H1 (cell line): Measurements from ENCODE around the gene C20orf202. TPM values are rescaled to one million over a fixed set of nuclear protein-coding genes. Genes with fewer than 3 reads are reported as not detected.

Experiments used
- CTCF ChIA-PET: fragments of 300-600 bp; sonication (Branson Sonifier 250); formaldehyde crosslinking; loops from one replicate; lab custom pipeline; 2021; ENCODE audit not compliant: partially characterized antibody; lab: Charles Lee
- POLR2A ChIA-PET: fragments of 300-600 bp; sonication (Branson Sonifier 250); formaldehyde crosslinking; loops from one replicate; lab custom pipeline; 2021; ENCODE audit warnings: inconsistent platforms; ENCODE audit not compliant: partially characterized antibody; lab: Charles Lee
- DNase-seq, 2 experiments: peaks; one replicate each; pipeline versions ENCODE4 v3.0.0 to v3.0.0-alpha.2; 2010 to 2022; ENCODE audit warnings: low spot score in 2 of 2, low read depth in 1 of 2, mixed read lengths in 1 of 2
- FAIRE-seq: peaks from 2 replicates; lab custom pipeline; 2011; peaks lifted over from hg19 to GRCh38; lab: Jason Lieb, UNC
- H2AFZ ChIP-seq: 2 replicates; pipeline ENCODE4 v1.8.1; 2012; ENCODE audit warnings: low read length, inconsistent platforms
- H2AK5ac ChIP-seq: 2 replicates; pipeline ENCODE4 v1.6.1; 2013; ENCODE audit warnings: low read depth, low read length
- H2BK120ac ChIP-seq: replicated peaks from 2 replicates; pipeline ENCODE3; 2013; ENCODE audit warnings: low read depth, low read length, inconsistent platforms
- H2BK12ac ChIP-seq: 2 replicates; pipeline ENCODE4 v1.6.1; 2013; ENCODE audit warnings: low read depth, low read length
- H2BK15ac ChIP-seq: 2 replicates; pipeline ENCODE4 v1.6.1; 2013; ENCODE audit warnings: low read length
- H2BK20ac ChIP-seq: 2 replicates; pipeline ENCODE4 v1.6.1; 2013; ENCODE audit warnings: low read length
- H2BK5ac ChIP-seq: 2 replicates; pipeline ENCODE4 v1.6.1; 2013; ENCODE audit warnings: low read depth, low read length
- H3K14ac ChIP-seq: 2 replicates; pipeline ENCODE4 v1.6.1; 2013; ENCODE audit warnings: inconsistent platforms; ENCODE audit not compliant: insufficient read length
- H3K18ac ChIP-seq: 2 replicates; pipeline ENCODE4 v1.6.1; 2013; ENCODE audit warnings: low read length; ENCODE audit errors: extremely low read depth
- H3K23ac ChIP-seq: 2 replicates; pipeline ENCODE4 v1.6.1; 2013; ENCODE audit warnings: inconsistent platforms; ENCODE audit not compliant: insufficient read length
- H3K23me2 ChIP-seq: 2 replicates; pipeline ENCODE4 v1.6.1; 2013; ENCODE audit warnings: low read depth, low read length
- H3K27ac ChIP-seq: 2 replicates; pipeline ENCODE4 v1.6.1; 2011; ENCODE audit warnings: low read depth, low read length, inconsistent platforms
- H3K27me3 ChIP-seq, 4 experiments: replicated peaks in 1 of 4; 1 replicate in 1 of 4; 2 replicates in 3 of 4; pipeline versions ENCODE4 v1.6.1 to v1.8.1; 2011 to 2013; ENCODE audit warnings: low read length in 3 of 4, mild to moderate bottlenecking in 3 of 4, inconsistent platforms in 2 of 4, mixed read lengths in 2 of 4, moderate library complexity in 1 of 4; ENCODE audit not compliant: control insufficient read depth in 3 of 4, insufficient read depth in 3 of 4; ENCODE audit errors: extremely low read depth in 1 of 4
- H3K36me3 ChIP-seq, 4 experiments: 2 replicates each; pipeline versions ENCODE4 v1.6.1 to v1.8.1; 2011 to 2013; ENCODE audit warnings: mild to moderate bottlenecking in 4 of 4, low read length in 3 of 4, moderate library complexity in 2 of 4, control low read depth in 1 of 4, inconsistent platforms in 1 of 4; ENCODE audit not compliant: insufficient read depth in 4 of 4, control insufficient read depth in 2 of 4
- H3K4ac ChIP-seq: replicated peaks from 2 replicates; pipeline ENCODE3; 2013; ENCODE audit warnings: low read length, low read depth, mixed read lengths, inconsistent platforms; ENCODE audit not compliant: insufficient read length
- H3K4me1 ChIP-seq, 4 experiments: replicated peaks in 1 of 4; 1 replicate in 1 of 4; 2 replicates in 3 of 4; pipeline versions ENCODE4 v1.6.1 to v1.8.1; 2011 to 2013; ENCODE audit warnings: low read length in 3 of 4, inconsistent platforms in 2 of 4, mixed read lengths in 1 of 4; ENCODE audit not compliant: insufficient read depth in 4 of 4, control insufficient read depth in 3 of 4
- H3K4me2 ChIP-seq, 2 experiments: 2 replicates each; pipeline versions ENCODE4 v1.6.1 to v1.8.1; 2011 to 2013; ENCODE audit warnings: low read depth in 2 of 2, low read length in 2 of 2, control low read depth in 1 of 2, inconsistent platforms in 1 of 2, mild to moderate bottlenecking in 1 of 2; ENCODE audit not compliant: insufficient read depth in 1 of 2
- H3K4me3 ChIP-seq, 4 experiments: fragments of 200-600, 300-600 bp in 1 of 4; sonication (generic), shearing (Covaris generic), sonication (Bioruptor Twin) in 1 of 4; 2 replicates each; pipeline versions ENCODE4 v1.5.1 to v1.8.1; 2011 to 2016; ENCODE audit warnings: low read length in 4 of 4, low read depth in 3 of 4, control low read depth in 2 of 4, inconsistent platforms in 2 of 4, mild to moderate bottlenecking in 2 of 4, mixed read lengths in 1 of 4, moderate library complexity in 1 of 4; ENCODE audit not compliant: insufficient read depth in 2 of 4; ENCODE audit errors: extremely low read depth in 1 of 4
- H3K56ac ChIP-seq: replicated peaks from 2 replicates; pipeline ENCODE3; 2013; ENCODE audit warnings: low read depth, mild to moderate bottlenecking, mixed read lengths, low read length, inconsistent platforms; ENCODE audit not compliant: insufficient read length
- H3K79me1 ChIP-seq: 2 replicates; pipeline ENCODE4 v1.6.1; 2013; ENCODE audit warnings: low read depth, low read length, control low read depth
- H3K79me2 ChIP-seq, 2 experiments: 2 replicates each; pipeline versions ENCODE4 v1.6.1 to v1.8.1; 2012 to 2013; ENCODE audit warnings: low read length in 2 of 2, mild to moderate bottlenecking in 2 of 2, inconsistent platforms in 1 of 2; ENCODE audit not compliant: insufficient read depth in 2 of 2, control insufficient read depth in 1 of 2
- H3K9ac ChIP-seq, 4 experiments: replicated peaks in 1 of 4; 1 replicate in 1 of 4; 2 replicates in 3 of 4; pipeline versions ENCODE4 v1.6.1 to v1.8.1; 2011 to 2013; ENCODE audit warnings: low read depth in 3 of 4, low read length in 3 of 4, control low read depth in 2 of 4, mild to moderate bottlenecking in 2 of 4, moderate library complexity in 2 of 4, inconsistent platforms in 1 of 4; ENCODE audit errors: extremely low read depth in 1 of 4
- H3K9me3 ChIP-seq, 2 experiments: 2 replicates each; pipeline versions ENCODE4 v1.6.1 to v1.8.1; 2012 to 2013; ENCODE audit warnings: mild to moderate bottlenecking in 2 of 2, moderate library complexity in 2 of 2, control low read depth in 1 of 2, inconsistent platforms in 1 of 2, low read depth in 1 of 2, low read length in 1 of 2, mixed read lengths in 1 of 2; ENCODE audit not compliant: insufficient read depth in 2 of 2
- H4K20me1 ChIP-seq, 2 experiments: replicated peaks in 1 of 2; 2 replicates each; pipeline versions ENCODE3 to v1.8.1; 2011 to 2013; ENCODE audit warnings: inconsistent platforms in 2 of 2, low read length in 2 of 2, mild to moderate bottlenecking in 1 of 2; ENCODE audit not compliant: insufficient read depth in 2 of 2, control insufficient read depth in 1 of 2
- H4K5ac ChIP-seq: 2 replicates; pipeline ENCODE4 v1.6.1; 2013; ENCODE audit warnings: low read length, low read depth, mixed read lengths, inconsistent platforms; ENCODE audit not compliant: insufficient read length
- H4K8ac ChIP-seq: 2 replicates; pipeline ENCODE4 v1.8.0; 2013; ENCODE audit warnings: mild to moderate bottlenecking, moderate library complexity, low read length, inconsistent platforms; ENCODE audit not compliant: insufficient read depth; ENCODE audit errors: extremely low read depth
- H4K91ac ChIP-seq: replicated peaks from 2 replicates; pipeline ENCODE3; 2013; ENCODE audit warnings: low read length, mixed read lengths, inconsistent platforms; ENCODE audit not compliant: insufficient read length
- CEBPB ChIP-seq: IDR thresholded peaks from 2 replicates; pipeline ENCODE4 v1.6.1; 2012; ENCODE audit warnings: low read depth, low read length
- CHD1 ChIP-seq: IDR thresholded peaks from 2 replicates; pipeline ENCODE4 v1.6.1; 2012; ENCODE audit warnings: low read depth, low read length, improper control_type of control experiment
- CTBP2 ChIP-seq: IDR thresholded peaks from 2 replicates; pipeline ENCODE4 v1.7.0; 2011; ENCODE audit warnings: borderline replicate concordance, mild to moderate bottlenecking, moderate library complexity, mixed read lengths, low read length; ENCODE audit not compliant: insufficient read depth, insufficient read length
- EZH2 ChIP-seq: fragments of 200-600 bp; sonication (generic); IDR thresholded peaks from 2 replicates; pipeline ENCODE4 v1.7.1; 2012; ENCODE audit warnings: low read depth, mild to moderate bottlenecking, moderate library complexity, low read length, inconsistent platforms; ENCODE audit not compliant: severe bottlenecking
- HDAC2 ChIP-seq, 2 experiments: fragments of 300-600 bp in 1 of 2; sonication (generic) in 1 of 2; IDR thresholded peaks; 2 replicates each; pipeline ENCODE4 v1.6.1; 2011 to 2012; ENCODE audit warnings: low read depth in 2 of 2, low read length in 2 of 2, mild to moderate bottlenecking in 2 of 2, moderate library complexity in 2 of 2, borderline replicate concordance in 1 of 2, inconsistent platforms in 1 of 2
- HDAC6 ChIP-seq: IDR thresholded peaks from one replicate; pipeline ENCODE4 v1.7.1; 2012; ENCODE audit warnings: low read depth, mild to moderate bottlenecking, inconsistent platforms, low read length, moderate library complexity
- KDM4A ChIP-seq: IDR thresholded peaks from one replicate; pipeline ENCODE4 v1.7.1; 2012; ENCODE audit warnings: low read depth, mild to moderate bottlenecking, moderate library complexity, low read length, inconsistent platforms; ENCODE audit not compliant: severe bottlenecking
- MAFK ChIP-seq: IDR thresholded peaks from 2 replicates; pipeline ENCODE4 v1.6.1; 2012; ENCODE audit warnings: low read depth, mild to moderate bottlenecking, improper control_type of control experiment, low read length
- RNF2 ChIP-seq: fragments of 200-900, 300-1000 bp; sonication (generic); IDR thresholded peaks from 2 replicates; pipeline ENCODE4 v1.7.1; 2016; ENCODE audit warnings: borderline replicate concordance, low read depth, mild to moderate bottlenecking, antibody characterized with exemption, low read length; ENCODE audit not compliant: poor library complexity, severe bottlenecking; ENCODE audit errors: missing control alignments
- TCF12 ChIP-seq: IDR thresholded peaks from 2 replicates; pipeline ENCODE4 v1.6.1; 2011; ENCODE audit warnings: low read depth, mild to moderate bottlenecking, low read length
- YY1 ChIP-seq: IDR thresholded peaks from 2 replicates; pipeline ENCODE4 v1.6.1; 2011; ENCODE audit warnings: low read depth, mild to moderate bottlenecking, low read length
- WGBS, 2 experiments: shearing (Covaris generic) in 1 of 2; methylation state at CpG; one replicate each; pipeline versions ENCODE4 v1.1.6 to v1.1.7; 2013 to 2015; ENCODE audit warnings: low lambda C conversion rate in 2 of 2, mixed read lengths in 2 of 2, inconsistent platforms in 1 of 2, low coverage in 1 of 2, missing lambda C conversion rate in 1 of 2; ENCODE audit not compliant: insufficient replicate concordance in 2 of 2, insufficient coverage in 1 of 2, insufficient read length in 1 of 2; ENCODE audit errors: extremely low coverage in 1 of 2, missing lambda C conversion rate in 1 of 2; 5-methylcytosine and 5-hydroxymethylcytosine counted together
- polyA plus RNA-seq, 7 experiments: library from polyadenylated mRNA; depleted of rRNA in 3 of 7; stranded (reverse) in 5 of 7; unstranded in 2 of 7; fragments of >200 nt in 5 of 7; fragments of 200-250 nt in 2 of 7; gene quantifications; 1 replicate in 5 of 7; 2 replicates in 1 of 7; 4 replicates in 1 of 7; pipeline versions ENCODE4 v1.2.1 to v1.2.3, GENCODE V29; 2011 to 2013; ENCODE audit warnings: missing spikeins in 2 of 7, mixed read lengths in 2 of 7
- total RNA-seq: library from RNA; stranded (reverse); fragmentation: NEBNext Ultra II Directional; extraction: Animal tissue kit (Norgen Biotek cat#: 25700); gene quantifications from 2 replicates; pipeline ENCODE4 v1.2.1, GENCODE V29; 2021
- TF ChIP-seq, protein P1 (sequence below): IDR thresholded peaks from 2 replicates; pipeline ENCODE4 v1.6.1; 2011; ENCODE audit warnings: low read length, improper control_type of control experiment

Gene C20orf202
- total and polyA plus RNA-seq, 2 of the 8 experiments (the other 6 are each of a cell fraction or from before 2014, with no cell fraction given): 0.12 TPM; not detected in 1

DNA sequence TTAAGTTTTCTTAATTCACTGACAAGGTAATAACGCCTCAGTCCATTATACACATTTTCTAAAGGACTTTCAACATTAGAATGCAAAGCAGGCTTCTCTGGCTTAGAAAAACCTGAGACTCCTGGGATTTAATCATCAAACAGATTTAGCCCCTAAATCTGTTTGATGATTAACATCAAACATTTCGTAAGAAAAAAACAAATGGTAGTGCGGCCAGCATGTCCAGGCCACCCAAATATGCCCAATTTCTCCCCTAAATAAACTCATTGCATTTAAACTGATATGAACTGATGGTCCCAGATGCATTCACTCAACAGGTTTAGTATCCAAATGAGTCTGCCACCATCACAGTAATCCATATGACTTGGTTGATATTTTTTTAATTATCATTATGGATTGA lies 24.6 kb upstream of the C20orf202 start:
- Histone ChIP-seq H3K18ac (no peak overlapping the region), H4K91ac (no peak overlapping the region), H3K27ac (no peak overlapping the region), H3K23me2 (no peaks in the 10 kb centered on the region; the same call in 1 of the 2 replicates), H3K9me3 (no peaks in the 10 kb centered on the region), H2BK12ac (no peak overlapping the region), H2BK15ac (no peak overlapping the region), H3K4me2 (no peak overlapping the region), H3K79me2 (no peaks in the 10 kb centered on the region), H3K4ac (no peak overlapping the region), H2AFZ (no peak overlapping the region), H2BK5ac (no peak overlapping the region), H2BK20ac (no peak overlapping the region), H3K56ac (no peak overlapping the region), H3K27me3 (peaks cover 3 to 15% (median 6%) of the 10 kb centered on the region in 4 experiments; a peak in 6 of 7 replicates), H3K4me3 (no peak overlapping the region), H2BK120ac (no peak overlapping the region), H2AK5ac (no peak overlapping the region), H4K5ac (no peak overlapping the region), H3K9ac (no peak overlapping the region), H4K20me1 (peaks cover 0 to 12% of the 10 kb centered on the region in 2 experiments), H3K79me1 (no peaks in the 10 kb centered on the region), H3K23ac (no peak overlapping the region), H4K8ac (no peak overlapping the region), H3K36me3 (no peaks in the 10 kb centered on the region; a peak in 1 of 8 replicates), H3K14ac (no peak overlapping the region), H3K4me1 (peaks cover 0 to 2% (median 0%) of the 10 kb centered on the region in 4 experiments; a peak in 2 of 7 replicates)
- CTCF ChIA-PET: interaction anchor here (1.0 to 8.7 kb wide), 2 partner anchors 22 to 30 kb away, joined by 3 to 101 read pairs; partner anchors contain the start of gene C20orf202
- no peak for DNase-seq
- no peak for FAIRE-seq
- POLR2A ChIA-PET: interaction anchor here (1.2 kb wide), 1 partner anchor 31 kb away, joined by 5 read pairs; no protein-coding TSS in a partner anchor
- 89% methylated on average over 3 of the region's 3 CpGs; no CpG with 5 or more reads in 1 of the 2 experiments for WGBS, 2 experiments
- TF ChIP-seq YY1 (no peak), CEBPB (no peak), KDM4A (no peak), HDAC6 (no peak), MAFK (no peak), RNF2 (no peak), TCF12 (no peak), CHD1 (no peak), CTBP2 (no peak), HDAC2 (IDR thresholded peaks at IDR 0.05; ENCODE audit: borderline replicate concordance in 1 of 2, low read depth in 2 of 2, low read length in 2 of 2) (no peak), EZH2 (no peak)
- TF ChIP-seq, protein P1, sequence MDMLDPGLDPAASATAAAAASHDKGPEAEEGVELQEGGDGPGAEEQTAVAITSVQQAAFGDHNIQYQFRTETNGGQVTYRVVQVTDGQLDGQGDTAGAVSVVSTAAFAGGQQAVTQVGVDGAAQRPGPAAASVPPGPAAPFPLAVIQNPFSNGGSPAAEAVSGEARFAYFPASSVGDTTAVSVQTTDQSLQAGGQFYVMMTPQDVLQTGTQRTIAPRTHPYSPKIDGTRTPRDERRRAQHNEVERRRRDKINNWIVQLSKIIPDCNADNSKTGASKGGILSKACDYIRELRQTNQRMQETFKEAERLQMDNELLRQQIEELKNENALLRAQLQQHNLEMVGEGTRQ: no peak
